Cardiac fibroblast (primary cell): Measurements from ENCODE around the gene MAGEB17.

Experiments
- DNase-seq, 2 donors: peaks; one replicate each; pipeline versions ENCODE4 v3.0.0 to v3.0.0-alpha.2; 2010; ENCODE audit warnings: low read depth in 2 of 2
- H3K4me3 ChIP-seq, 2 donors: replicated peaks in 1 of 2; 1 replicate in 1 of 2; 2 replicates in 1 of 2; pipeline ENCODE4 v1.5.1; 2011; ENCODE audit warnings: low read depth in 2 of 2, low read length in 2 of 2, mild to moderate bottlenecking in 2 of 2, moderate library complexity in 1 of 2
- CTCF ChIP-seq: IDR thresholded peaks from one replicate; pipeline ENCODE4 v1.5.1; 2011; ENCODE audit warnings: low read depth, mild to moderate bottlenecking, low read length, inconsistent platforms

MAGEB17 gene

GRCh38 chrX:16204538-16204937, 37.3 kb downstream of the MAGEB17 start:
- H3K4me3 ChIP-seq = no peak overlapping the region
- no peak for TF ChIP-seq CTCF
- no peak for DNase-seq

GRCh38 chrX:16205840-16206239, 38.6 kb downstream of the MAGEB17 start:
- no peak overlapping the region for H3K4me3 ChIP-seq
- no peak for TF ChIP-seq CTCF
- DNase-seq = peak in 1 of 2 donors; percentile 4

- H3K4me3 ChIP-seq = no peak overlapping the region
- TF ChIP-seq CTCF = no peak
- no peak for DNase-seq
Observed at GRCh38 chrX:16207634-16208033, 40.4 kb downstream of the MAGEB17 start.

GRCh38 chrX:16208601-16209000, 41.3 kb downstream of the MAGEB17 start:
- DNase-seq = no peak
- no peak overlapping the region for H3K4me3 ChIP-seq
- TF ChIP-seq CTCF = no peak

- no peak overlapping the region for H3K4me3 ChIP-seq
- TF ChIP-seq CTCF = no peak
- no peak for DNase-seq
Observed at GRCh38 chrX:16210061-16210460, 42.8 kb downstream of the MAGEB17 start.

- DNase-seq = peak in 1 of 2 donors; percentile 43
- H3K4me3 ChIP-seq = no peak overlapping the region
- TF ChIP-seq CTCF = no peak
Observed at GRCh38 chrX:16212024-16212423, 44.7 kb downstream of the MAGEB17 start.

- H3K4me3 ChIP-seq = no peak overlapping the region
- DNase-seq = peak; percentile 26 to 43
- TF ChIP-seq CTCF = peak; percentile 37
Observed at GRCh38 chrX:16212436-16212835, 45.2 kb downstream of the MAGEB17 start.
